NCI-H1092 treated with DMSO at 0.1 percent for 48 hours (cell line): ENCODE data around the gene CACYBP.

Experiments
- DNase-seq: peaks from one replicate; lab custom pipeline; 2025; lab: John Stamatoyannopoulos, UW

The CACYBP gene, protein sequence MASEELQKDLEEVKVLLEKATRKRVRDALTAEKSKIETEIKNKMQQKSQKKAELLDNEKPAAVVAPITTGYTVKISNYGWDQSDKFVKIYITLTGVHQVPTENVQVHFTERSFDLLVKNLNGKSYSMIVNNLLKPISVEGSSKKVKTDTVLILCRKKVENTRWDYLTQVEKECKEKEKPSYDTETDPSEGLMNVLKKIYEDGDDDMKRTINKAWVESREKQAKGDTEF

DNA sequence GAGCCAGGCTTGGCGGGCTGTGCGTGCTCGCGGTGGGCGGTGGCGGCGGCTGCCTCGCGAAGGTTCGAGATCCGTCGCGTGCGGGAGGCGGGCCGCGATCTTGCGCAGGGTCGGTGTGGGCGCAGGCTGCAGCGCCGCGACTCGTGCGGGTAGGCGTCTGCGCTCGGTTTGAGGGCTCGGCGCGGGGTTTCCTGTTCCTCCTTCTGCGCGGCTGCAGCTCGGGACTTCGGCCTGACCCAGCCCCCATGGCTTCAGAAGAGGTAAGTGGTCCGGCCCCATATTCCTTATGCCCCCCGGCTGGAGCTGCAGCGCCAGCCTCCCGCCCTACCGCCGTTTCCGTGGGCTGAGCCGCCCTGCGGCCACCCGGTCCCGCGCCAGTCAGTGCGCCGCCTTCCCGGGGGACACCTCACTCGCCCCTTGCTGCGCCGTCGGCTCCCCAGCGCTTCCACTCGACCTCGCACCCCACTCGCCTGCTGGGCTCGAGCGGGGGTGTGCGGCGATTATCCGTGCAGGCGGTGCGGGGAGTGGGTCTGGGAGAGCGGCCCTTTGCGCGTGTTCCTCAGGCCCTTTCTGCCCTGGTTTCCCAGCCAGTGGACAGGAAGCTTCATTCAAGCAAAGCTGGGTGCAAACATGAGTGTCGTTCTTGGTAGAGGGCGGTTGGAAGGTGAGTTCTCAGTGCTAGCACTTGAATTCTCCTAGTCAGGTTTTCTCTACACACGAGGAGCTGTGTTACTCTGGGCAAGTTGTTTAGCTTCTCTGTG lies at the start of gene CACYBP:
Gene CACYBP (plus strand): TSS at position 12 of the 761 bp plus-strand sequence. CDS start 234 bp downstream, at position 246.
- peak; percentile 78 for DNase-seq

DNA sequence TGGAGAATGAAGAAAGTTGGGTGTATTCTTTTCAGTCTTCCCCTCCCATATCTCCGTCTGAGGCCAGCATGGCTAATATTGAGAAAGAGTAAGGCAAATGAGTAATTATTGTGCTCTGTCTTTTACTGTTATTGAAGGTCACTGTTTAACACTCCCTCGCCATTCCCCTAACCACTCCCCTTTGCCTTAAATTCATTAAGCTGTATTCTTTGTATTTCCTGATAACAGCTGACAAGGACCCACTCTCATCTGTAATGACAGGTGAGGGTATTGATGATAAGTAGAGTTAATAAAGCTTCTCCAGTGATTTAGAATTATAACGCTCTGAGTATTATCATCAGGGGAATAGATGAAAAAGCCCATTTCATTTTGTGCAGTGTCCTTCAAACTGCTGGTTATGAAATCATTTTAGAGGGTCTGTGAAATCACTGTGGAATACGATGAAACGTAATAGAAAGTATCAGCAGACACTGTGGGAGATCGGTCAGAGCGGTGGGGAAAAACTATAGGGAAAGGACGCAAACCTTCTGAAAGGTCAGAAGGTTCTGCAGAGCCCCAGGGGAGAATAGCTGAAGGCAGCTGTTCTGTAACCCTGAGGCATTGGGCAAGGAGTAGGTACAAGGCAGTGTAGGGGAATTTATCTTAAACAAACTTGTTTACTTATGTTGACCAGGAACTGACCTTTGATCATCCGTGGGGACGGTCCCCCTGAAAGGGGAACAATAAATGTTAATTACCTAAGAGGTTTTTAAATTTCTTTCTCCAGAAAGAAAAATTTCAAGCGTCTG lies 46.3 kb upstream of the CACYBP start:
- peak; percentile 79 for DNase-seq

DNA sequence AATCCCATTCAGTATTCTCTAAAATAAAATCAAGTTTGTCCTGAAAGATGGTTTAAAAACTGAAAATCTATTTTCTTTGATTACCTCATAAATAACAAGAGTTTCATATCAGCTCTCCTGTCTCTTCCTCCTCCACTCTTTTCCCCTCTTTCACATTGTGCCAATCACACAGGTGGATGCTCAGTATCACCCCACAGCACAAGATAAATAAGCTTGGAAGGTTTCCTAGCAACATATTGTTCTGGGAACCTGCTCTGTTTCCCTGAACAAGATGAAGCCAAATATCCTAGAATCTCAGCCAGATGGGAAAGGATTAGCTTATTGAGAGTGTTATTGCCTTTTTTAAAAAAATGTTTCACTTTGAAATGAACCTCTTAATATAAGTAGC lies 45.7 kb upstream of the CACYBP start:
- DNase-seq: peak; percentile 95

DNA sequence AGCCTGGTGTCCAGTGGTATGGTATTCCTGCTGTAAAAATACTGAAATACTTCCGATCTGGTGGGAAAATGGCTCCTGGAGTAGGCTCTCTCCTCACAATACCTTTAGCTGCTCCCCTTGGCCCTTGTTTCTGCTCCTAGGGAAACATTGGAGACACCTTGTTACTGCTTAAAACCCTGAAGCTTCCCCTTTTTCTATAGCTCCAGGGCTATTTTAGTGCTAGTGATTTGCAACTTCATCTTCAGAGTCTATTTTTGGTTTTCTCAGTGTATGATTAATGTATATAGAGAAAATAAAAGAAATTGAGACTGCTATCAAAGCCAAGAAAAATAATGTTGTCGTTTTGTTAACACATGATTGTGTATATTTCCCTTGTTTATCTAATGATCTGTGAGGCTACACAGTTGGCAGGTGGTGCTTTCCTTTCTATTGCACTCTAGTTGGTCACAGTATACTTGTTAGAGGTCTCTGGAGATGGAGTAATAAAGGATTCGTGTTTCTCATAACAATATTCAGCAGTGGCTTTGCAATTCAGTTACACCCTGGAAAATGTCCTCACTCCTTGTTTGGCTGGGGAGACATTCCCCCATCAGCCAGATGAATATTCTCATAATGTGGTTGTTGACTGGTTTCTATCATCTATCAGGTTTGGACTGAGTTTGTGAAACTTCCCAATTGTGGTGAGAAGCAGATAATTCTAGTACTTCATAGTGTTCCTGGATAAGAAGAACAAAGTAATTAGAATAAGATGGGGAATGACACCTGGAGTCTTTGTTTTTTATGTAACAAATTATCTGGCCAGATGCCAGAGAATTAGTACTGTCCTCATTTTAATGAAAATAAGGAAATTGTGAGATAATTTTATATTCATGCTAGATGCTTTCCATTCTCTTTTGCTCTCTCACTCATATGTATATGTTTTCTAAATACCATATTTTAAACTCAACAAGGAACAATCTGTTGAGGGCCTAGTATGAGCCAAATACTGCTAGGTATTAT lies 44.8 kb upstream of the CACYBP start:
- peak; percentile 98 for DNase-seq

DNA sequence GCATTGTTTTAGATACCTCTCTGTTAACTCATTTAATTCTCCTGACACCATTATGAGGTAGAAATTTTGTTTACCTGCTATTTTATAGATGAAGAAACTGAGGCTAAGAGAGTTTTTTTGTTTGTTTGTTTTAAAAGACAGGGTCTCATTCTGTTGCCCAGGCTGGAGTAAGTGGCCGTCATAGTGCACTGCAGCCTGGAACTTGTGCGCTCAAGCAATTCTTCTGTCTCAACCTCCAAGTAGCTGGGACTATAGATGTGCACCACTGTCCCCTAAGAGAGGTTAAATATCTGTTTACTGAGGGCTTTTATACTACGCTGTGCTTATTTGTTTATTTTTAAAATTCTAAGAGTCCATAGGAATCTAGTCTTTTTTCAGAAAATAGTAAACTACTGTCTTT lies 43.7 kb upstream of the CACYBP start:
- no peak for DNase-seq

DNA sequence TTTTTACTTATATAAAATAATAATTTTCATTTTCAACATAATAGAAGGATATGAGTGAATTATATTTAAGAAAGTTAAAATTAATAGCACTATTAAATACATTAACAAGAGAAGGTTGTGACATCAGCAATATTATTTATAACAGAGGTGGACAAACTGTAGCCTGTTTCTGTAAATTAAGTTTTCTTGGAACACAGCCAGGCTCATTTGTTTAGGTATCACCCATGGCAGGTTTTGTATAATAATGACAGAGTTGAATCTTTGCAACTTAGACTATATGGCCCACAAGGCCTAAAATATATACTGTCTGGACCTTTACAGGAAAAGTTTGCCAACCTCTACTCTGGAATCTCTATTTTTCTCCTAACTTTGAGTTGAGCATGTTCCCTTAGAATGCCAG lies 42.8 kb upstream of the CACYBP start:
- DNase-seq: no peak

DNA sequence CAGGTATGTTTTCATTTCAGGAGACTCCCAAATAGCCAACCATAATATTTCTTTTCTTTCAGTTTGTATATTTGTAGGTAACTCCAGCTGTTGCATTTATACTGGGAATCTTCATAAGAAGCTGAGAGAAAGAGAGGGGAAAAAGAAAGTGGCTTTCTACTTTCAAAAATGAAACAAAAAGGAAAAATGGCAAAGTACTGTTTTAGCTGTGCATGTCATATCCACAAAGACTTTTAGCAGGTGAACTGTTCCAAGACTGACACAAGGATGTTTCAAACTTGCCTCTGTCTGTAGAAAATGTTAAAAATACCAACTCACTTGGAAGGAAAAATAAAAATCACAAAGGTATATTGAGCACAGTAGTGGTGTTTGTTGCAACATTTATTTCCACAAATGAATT lies 41.9 kb upstream of the CACYBP start:
- no peak for DNase-seq

DNA sequence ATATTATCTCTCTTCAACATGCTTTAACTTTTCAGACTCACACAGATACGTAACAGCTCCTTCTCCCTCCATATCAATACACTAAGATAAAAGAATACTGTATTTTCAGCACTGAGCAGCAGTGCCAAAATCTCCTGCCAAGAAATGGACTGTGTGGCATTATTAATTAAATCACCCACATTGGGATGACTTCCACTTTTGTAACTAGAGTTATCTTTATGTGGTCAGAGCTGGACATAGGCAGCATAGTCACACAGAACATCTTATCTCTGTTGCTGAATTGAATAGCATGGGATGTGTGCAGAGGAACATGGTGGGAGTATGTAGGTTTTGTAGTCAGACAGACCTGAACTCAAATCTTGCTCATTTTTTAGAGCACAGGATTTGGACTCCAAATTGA lies 41.4 kb upstream of the CACYBP start:
- DNase-seq: no peak

DNA sequence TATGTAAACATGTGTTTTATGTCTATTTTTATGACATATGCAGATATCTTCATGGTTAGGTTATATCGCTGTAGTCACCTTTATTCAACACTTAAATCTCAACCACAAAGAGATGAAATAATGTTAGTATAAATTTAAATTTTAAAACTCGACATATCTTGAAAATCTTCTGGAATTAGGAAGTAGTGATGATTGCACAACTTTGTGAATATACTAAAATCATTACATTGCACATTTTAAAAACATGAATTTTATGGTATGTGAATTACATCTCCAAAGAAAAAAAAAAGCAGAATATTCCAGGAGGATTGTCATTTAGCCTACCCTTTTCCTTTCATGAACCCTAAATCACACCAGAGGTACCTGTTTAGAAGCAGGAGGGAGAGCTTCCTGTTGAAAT lies 39.4 kb upstream of the CACYBP start:
- DNase-seq: no peak

DNA sequence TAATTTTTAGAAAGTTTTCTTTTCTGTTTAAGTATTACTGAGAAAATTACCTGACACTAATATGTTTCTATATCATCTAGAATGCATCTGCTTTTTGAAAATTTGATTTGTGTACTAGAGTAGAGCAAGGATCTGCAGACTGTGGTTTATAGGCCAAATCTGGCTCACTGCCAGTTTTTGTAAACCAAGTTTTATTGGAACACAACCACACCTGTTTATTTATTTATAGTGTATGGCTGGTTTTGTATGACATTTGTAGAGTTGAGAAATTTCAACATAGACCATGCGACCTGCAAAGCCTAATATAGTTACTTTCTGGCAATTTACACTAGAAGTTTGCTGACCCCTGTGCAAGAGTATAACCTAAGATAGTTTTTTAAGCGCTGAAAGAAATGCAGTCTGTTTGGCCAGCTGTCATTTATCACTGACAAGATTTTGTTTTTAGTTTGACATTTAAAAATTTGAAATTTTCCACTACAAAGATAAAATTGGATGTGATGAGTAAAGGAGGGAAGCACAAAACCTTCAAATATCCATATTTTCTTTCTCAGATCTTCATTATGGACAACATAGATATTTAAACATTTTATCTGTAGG lies 36.1 kb upstream of the CACYBP start:
- peak; percentile 16 for DNase-seq

DNA sequence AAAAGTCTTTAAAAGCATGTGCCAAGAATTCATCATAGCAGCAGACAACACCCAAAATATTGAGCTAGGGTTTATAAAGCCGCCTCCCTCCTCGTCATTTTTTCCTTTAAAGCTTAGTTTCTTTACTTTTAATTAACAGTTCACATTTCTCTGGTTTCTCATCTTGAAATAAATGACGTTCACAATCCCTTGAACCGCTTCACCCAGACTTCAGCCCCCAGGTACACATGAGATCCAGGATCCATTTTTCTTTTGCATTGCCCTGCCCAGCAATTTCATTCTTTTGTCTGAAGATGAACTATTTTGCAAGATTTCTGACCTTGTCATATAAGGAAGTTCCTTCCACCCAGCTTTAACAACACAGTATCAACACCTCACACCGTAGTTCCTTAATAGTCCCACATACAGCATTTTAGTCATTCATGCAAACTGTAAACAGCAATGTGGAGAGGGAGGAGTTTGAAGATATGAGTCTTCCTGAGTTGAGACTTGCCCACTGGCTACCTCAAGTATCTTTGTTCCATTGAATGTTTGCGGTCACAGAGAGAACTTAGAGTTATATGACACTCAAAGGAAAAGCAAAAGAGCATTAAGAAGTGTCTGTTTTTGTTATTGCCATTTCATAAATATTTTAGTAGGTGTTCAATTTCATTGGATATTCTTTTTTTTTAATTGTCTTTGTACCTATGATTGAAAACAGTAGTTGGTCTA lies 35.3 kb upstream of the CACYBP start:
- no peak for DNase-seq

DNA sequence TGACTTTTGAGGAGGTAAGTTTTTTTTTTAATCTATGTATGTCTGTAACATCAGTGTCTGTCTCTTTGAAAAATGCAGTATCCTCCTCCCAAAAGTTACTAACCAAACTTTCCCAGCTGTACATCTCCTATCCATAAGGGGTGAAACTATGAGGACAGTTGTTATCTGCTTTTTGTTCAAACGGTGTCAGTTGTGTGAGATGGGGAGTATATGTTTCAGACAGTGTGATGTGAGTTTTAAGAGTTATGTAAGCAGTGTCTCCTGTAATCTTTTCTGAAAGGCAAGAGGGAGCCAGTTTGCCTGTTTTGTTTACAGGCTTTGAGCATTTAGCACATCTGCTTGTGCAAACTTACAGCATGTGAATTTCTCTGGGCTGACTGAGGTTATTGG lies 34.8 kb upstream of the CACYBP start:
- DNase-seq: no peak

DNA sequence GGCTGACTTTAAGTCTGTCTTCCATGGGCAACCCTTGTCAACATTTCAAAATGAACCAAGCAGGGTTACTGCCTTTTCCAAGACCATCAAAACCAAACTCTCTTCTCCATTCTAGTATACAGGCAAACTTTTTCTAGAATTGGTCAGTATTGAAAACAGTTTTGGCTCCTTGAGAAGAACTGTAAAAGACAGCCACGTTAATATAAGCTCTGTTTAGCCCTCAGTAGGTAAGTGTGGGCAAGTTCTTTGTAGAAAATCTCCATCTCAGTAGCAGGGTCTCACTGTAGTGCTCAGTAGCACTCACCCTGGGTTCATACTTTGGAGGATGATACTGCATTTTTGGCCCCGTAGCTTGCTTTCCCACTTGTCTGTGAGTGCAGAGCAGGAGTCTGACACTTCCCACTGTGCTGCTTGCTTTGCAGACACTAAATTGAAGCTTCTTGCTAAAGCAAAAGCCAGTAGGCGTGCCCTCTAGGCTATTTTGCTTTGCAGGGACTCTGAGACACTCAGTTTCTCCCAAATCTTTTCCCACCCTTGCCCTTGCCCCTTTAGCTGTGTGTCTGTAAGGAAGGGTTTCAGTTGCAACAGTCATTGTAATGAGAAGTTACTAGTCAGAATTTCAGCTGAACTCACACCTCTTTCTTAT lies 34.3 kb upstream of the CACYBP start:
- DNase-seq: no peak

DNA sequence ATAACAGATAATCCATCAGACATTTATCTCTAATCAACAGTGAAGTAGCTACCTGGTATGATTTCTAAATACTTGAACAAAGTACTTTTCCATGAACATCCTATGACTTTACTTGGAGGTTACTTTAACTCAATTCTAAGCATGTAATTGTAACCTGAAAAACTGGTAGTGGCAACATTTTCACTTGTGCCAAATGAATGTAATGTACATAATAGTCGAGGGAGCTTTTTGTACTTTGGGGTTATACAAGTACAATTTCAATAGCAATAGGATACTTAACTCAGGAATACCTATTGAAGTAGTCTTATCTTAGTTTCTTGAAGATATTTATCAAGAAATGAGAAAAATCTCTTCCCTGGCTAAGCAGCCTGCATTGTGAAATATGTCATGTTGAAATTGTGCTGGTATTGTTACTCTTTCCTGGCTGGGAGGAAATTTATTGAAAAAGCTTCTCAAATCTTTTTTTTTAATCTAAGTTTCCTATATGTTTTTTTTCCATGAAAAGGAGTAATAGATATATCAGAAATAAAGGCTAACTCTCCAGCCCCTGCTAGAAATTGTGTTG lies 33.7 kb upstream of the CACYBP start:
- DNase-seq: no peak

DNA sequence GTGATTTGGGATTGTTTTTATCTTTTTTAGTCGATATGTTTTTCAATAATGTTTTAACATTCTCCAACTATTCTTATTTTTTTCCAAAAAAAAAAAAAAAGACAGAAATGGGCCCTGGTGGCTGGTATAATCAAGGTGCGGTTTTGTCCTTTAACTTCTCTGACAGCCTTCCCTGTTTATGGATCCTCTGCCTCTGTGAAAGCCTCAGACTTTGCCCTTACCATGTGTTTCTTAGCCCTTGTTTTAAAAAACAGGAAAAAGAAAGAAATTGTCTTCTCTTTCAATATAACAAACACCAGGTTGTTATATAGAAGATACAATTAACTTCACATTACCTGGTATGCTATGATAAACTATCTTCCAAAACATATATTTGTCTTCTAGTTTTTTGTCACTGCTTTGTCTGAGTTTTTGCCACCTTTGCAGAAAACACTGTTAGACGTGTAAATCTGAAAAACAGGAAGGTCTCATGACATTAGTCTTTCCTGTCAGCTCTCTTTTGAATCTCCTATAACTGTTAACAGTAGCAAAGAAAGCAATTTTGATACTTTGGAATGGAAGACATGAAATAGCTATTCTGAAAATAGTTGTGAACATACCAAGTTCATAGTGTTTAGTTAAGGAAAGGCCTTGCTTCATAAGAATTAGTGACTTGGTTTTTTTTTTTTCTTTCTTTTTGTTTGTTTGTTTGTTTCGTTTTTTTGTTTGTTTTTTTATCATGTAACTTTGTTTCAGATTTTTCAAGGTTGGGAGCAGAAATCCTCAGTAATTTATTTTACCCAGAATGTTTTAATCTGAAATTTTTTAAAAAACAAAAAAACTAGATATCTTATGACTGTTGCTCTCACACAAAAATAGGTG lies 31.7 kb upstream of the CACYBP start:
- no peak for DNase-seq

DNA sequence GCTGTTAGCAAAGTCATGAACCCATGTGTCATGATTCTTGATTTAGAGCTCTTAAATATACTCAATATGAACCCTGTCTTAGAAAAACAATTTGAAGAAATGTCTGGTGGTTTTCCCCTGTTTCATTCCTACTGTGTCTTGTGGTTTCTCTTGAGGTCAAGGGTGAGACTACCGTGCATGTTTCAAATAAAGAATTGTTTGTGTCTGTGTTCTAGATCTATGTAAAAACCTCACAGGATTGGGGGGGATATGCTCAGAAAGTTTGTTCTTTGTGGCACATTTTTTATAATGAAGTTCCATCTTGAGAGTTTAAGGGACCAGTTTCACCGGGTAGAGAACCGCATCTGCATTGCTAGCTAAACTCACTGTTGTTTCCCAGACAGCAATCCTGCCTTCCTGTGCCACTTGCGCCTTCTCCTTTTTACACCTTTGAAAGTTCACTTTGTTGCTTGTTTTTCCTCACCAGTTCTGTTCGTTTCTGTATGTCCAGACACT lies 30.9 kb upstream of the CACYBP start:
- no peak for DNase-seq

DNA sequence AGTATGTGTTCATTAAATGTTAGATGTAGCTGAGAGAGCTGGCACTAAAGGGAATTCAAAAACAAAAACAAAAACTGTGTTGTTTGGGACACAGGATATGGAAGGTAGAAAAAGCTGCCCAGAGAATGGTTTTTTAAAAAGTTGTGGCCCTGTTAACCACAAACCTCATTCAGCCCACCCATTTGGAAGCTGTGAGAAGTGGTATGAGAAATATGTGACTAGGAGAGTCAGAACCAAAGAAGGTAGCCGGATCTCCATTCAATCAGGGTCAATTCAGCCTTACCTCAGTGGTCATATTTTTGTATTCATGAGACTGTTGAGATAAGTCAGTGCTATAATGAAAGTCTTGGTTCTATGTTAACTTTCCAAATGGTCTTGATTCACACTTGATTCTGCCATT lies 29.8 kb upstream of the CACYBP start:
- DNase-seq: no peak

DNA sequence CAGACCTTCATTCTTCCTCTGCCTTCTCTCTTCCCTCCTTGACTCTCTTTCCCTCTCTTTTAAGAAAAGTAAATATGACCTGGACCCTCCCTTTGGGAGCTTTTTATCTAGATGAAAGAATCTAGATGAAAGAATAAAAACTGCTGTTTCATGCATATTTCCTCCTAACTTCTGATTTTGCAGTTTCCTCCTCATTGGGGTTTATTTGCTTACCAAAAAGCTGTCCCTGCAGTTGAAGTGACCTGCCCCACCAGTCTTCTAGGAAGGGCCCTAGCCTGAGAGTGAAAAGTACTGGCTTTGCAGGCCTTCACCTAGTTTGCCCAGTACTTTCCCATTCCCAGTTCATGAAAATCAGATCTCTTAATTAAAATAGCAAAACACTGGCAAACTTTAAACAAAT lies 28.3 kb upstream of the CACYBP start:
- DNase-seq: no peak

DNA sequence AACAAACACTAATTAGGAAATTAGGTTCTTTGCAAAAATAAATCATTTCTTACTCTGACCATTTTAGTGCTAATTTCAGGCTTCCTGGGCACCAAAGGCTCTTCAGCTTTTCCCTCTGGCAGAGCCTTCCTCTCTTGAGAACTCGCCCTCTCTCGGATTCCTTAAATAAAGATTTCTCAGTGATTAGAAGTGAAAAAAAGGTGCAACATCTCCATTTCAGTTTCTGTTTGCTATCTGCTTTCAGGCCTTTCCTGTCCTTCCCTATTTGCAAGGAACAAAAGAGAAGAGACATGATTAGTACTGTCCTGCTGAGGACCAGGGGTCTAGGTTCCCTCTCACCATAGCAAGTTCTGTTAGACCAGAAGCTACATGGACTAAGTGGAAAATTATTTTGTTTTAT lies 27.8 kb upstream of the CACYBP start:
- no peak for DNase-seq
